ENCODE data around the gene SRSF5. TPM values are rescaled to one million over a fixed set of nuclear protein-coding genes. Genes with fewer than 3 reads are reported as not detected.
"Not testable (repeated sequence)": the region's sequence is repeated elsewhere in the genome, so short reads cannot be mapped to it uniquely, and the experiment has no call there.

Gene SRSF5
- total RNA-seq, 4 donors from 2014 or later, result 342 to 1,053 (median 453) TPM

GRCh38 chr14:69808919-69809808, 42.2 kb downstream of the SRSF5 start:
- H3K4me1 ChIP-seq, result no peaks in the 10 kb centered on the region
- no peak for DNase-seq (ENCODE audit: low spot score in 2 of 2)
- 94% methylated on average over 12 of the region's 12 CpGs for WGBS
- no peaks in the 10 kb centered on the region for H3K27me3 ChIP-seq
- no peak for TF ChIP-seq POLR2AphosphoS5 (IDR thresholded peaks at IDR 0.05)
- no peak for TF ChIP-seq CTCF (IDR thresholded peaks at IDR 0.05)
- TF ChIP-seq POLR2A (IDR thresholded peaks at IDR 0.05), result no peak
- TF ChIP-seq EP300 (IDR thresholded peaks at IDR 0.05), result no peak
- no peaks in the 10 kb centered on the region for H3K36me3 ChIP-seq
- no peaks in the 10 kb centered on the region for H3K9me3 ChIP-seq
- H3K4me3 ChIP-seq, result no peak overlapping the region
- no peak overlapping the region for H3K27ac ChIP-seq

GRCh38 chr14:69811227-69811867, 44.4 kb downstream of the SRSF5 start:
- TF ChIP-seq POLR2A (IDR thresholded peaks at IDR 0.05) (no peak), CTCF (IDR thresholded peaks at IDR 0.05) (no peak), EP300 (IDR thresholded peaks at IDR 0.05) (no peak), POLR2AphosphoS5 (IDR thresholded peaks at IDR 0.05) (no peak)
- Histone ChIP-seq H3K27ac (no peak overlapping the region), H3K27me3 (peaks cover 4% of the 10 kb centered on the region), H3K4me1 (no peaks in the 10 kb centered on the region), H3K9me3 (no peaks in the 10 kb centered on the region), H3K36me3 (no peaks in the 10 kb centered on the region), H3K4me3 (no peak overlapping the region)
- DNase-seq (ENCODE audit: low spot score in 2 of 2), result no peak
- WGBS, result 83% methylated on average over 6 of the region's 13 CpGs

GRCh38 chr14:69811868-69812252, 44.9 kb downstream of the SRSF5 start:
- 93% methylated on average over 10 of the region's 10 CpGs for WGBS

GRCh38 chr14:69812711-69813110, 45.8 kb downstream of the SRSF5 start:
- Histone ChIP-seq H3K4me3 (no peak overlapping the region), H3K27me3 (peaks cover 16% of the 10 kb centered on the region), H3K9me3 (no peaks in the 10 kb centered on the region), H3K27ac (no peak overlapping the region), H3K36me3 (no peaks in the 10 kb centered on the region), H3K4me1 (no peaks in the 10 kb centered on the region)
- no peak for DNase-seq (ENCODE audit: low spot score in 2 of 2)
- 54% methylated on average over 8 of the region's 9 CpGs for WGBS
- TF ChIP-seq POLR2AphosphoS5 (IDR thresholded peaks at IDR 0.05) (no peak), CTCF (IDR thresholded peaks at IDR 0.05) (no peak), POLR2A (IDR thresholded peaks at IDR 0.05) (no peak), EP300 (IDR thresholded peaks at IDR 0.05) (no peak)

More at GRCh38 chr14:69811868-69812252, 44.9 kb downstream of the SRSF5 start:
- Histone ChIP-seq H3K36me3 (no peaks in the 10 kb centered on the region), H3K9me3 (no peaks in the 10 kb centered on the region), H3K4me3 (no peak overlapping the region), H3K27me3 (peaks cover 8% of the 10 kb centered on the region), H3K27ac (no peak overlapping the region), H3K4me1 (no peaks in the 10 kb centered on the region)
- TF ChIP-seq POLR2AphosphoS5 (IDR thresholded peaks at IDR 0.05) (no peak), EP300 (IDR thresholded peaks at IDR 0.05) (no peak), CTCF (IDR thresholded peaks at IDR 0.05) (no peak), POLR2A (IDR thresholded peaks at IDR 0.05) (no peak)
- no peak for DNase-seq (ENCODE audit: low spot score in 2 of 2)

- not testable (repeated sequence) for H3K4me1 ChIP-seq; DNase-seq (ENCODE audit: low spot score in 2 of 2); H3K27ac ChIP-seq; H3K9me3 ChIP-seq; H3K4me3 ChIP-seq; H3K36me3 ChIP-seq
- H3K27me3 ChIP-seq, result peaks cover 21% of the 10 kb centered on the region
- 88% methylated on average over 6 of the region's 6 CpGs for WGBS
Observed at GRCh38 chr14:69813346-69813745, 46.4 kb downstream of the SRSF5 start.
